Panc1 (cell line): ENCODE data around the gene MALSU1.

Experiments
- POLR2AphosphoS5 ChIP-seq: IDR thresholded peaks from 2 replicates; pipeline ENCODE4 v1.6.1; 2012; ENCODE audit warnings: mild to moderate bottlenecking, low read depth, low read length, moderate library complexity
- REST ChIP-seq, 2 experiments: IDR thresholded peaks; 2 replicates each; pipeline ENCODE4 v1.6.1; 2011 to 2012; ENCODE audit warnings: low read depth in 2 of 2, control low read depth in 1 of 2, low read length in 1 of 2, mild to moderate bottlenecking in 1 of 2, moderate library complexity in 1 of 2; ENCODE audit not compliant: insufficient read depth in 1 of 2
- SIN3A ChIP-seq: IDR thresholded peaks from 2 replicates; pipeline ENCODE4 v1.6.1; 2012; ENCODE audit warnings: low read depth, mild to moderate bottlenecking, low read length, moderate library complexity, borderline replicate concordance; ENCODE audit not compliant: insufficient read depth
- TCF7L2 ChIP-seq: IDR thresholded peaks from 2 replicates; pipeline ENCODE4 v1.6.1; 2011; ENCODE audit warnings: mild to moderate bottlenecking, low read depth, low read length, inconsistent platforms
- TF ChIP-seq, protein P1 (sequence below): fragments of 450-650 bp; IDR thresholded peaks from 2 replicates; pipeline ENCODE4 v1.5.1; 2017; ENCODE audit warnings: mild to moderate bottlenecking

- TF ChIP-seq, protein P1, sequence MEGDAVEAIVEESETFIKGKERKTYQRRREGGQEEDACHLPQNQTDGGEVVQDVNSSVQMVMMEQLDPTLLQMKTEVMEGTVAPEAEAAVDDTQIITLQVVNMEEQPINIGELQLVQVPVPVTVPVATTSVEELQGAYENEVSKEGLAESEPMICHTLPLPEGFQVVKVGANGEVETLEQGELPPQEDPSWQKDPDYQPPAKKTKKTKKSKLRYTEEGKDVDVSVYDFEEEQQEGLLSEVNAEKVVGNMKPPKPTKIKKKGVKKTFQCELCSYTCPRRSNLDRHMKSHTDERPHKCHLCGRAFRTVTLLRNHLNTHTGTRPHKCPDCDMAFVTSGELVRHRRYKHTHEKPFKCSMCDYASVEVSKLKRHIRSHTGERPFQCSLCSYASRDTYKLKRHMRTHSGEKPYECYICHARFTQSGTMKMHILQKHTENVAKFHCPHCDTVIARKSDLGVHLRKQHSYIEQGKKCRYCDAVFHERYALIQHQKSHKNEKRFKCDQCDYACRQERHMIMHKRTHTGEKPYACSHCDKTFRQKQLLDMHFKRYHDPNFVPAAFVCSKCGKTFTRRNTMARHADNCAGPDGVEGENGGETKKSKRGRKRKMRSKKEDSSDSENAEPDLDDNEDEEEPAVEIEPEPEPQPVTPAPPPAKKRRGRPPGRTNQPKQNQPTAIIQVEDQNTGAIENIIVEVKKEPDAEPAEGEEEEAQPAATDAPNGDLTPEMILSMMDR = no peak
- no peak for TF ChIP-seq REST (IDR thresholded peaks at IDR 0.05; ENCODE audit: insufficient read depth in 1 of 2, low read depth in 2 of 2, low read length in 1 of 2)
- no peak for TF ChIP-seq POLR2AphosphoS5
- no peak for TF ChIP-seq TCF7L2
- no peak for TF ChIP-seq SIN3A
Observed at GRCh38 chr7:23272275-23272674, 26.9 kb upstream of the MALSU1 start.
